Gastrocnemius medialis (tissue), 4 donors: ENCODE measurements around the gene MADD. TPM values are rescaled to one million over a fixed set of nuclear protein-coding genes. Genes with fewer than 3 reads are reported as not detected.

Experiments used
- ATAC-seq, 2 donors: fragments of 150-250 bp; one replicate each; pipeline ENCODE4 v1.9.1; 2016
- DNase-seq, 2 donors: peaks; one replicate each; pipeline ENCODE4 v3.0.0-alpha.2; 2019
- H3K27ac ChIP-seq, 4 donors: fragments of 200-600 bp; sonication (generic); 1 replicate in 1 of 4; 2 replicates in 3 of 4; pipeline ENCODE4 v1.5.1; 2016 to 2018; ENCODE audit warnings: mild to moderate bottlenecking in 2 of 4, moderate library complexity in 1 of 4
- H3K27me3 ChIP-seq, 3 donors: fragments of 200-600 bp; sonication (generic) in 2 of 3; 1 replicate in 1 of 3; 2 replicates in 2 of 3; pipeline versions ENCODE4 v1.5.1 to v1.6.0; 2016 to 2019; ENCODE audit warnings: mild to moderate bottlenecking in 1 of 3, moderate library complexity in 1 of 3
- H3K36me3 ChIP-seq, 2 donors: fragments of 200-600 bp; sonication (generic) in 1 of 2; one replicate each; pipeline ENCODE4 v1.5.1; 2017 to 2018
- H3K4me1 ChIP-seq, 2 donors: fragments of 200-600 bp; sonication (generic) in 1 of 2; one replicate each; pipeline ENCODE4 v1.5.1; 2016 to 2017; ENCODE audit warnings: mild to moderate bottlenecking in 2 of 2
- H3K4me3 ChIP-seq, 4 donors: fragments of 200-600 bp; sonication (generic) in 3 of 4; 1 replicate in 1 of 4; 2 replicates in 3 of 4; pipeline ENCODE4 v1.5.1; 2016 to 2019; ENCODE audit warnings: mild to moderate bottlenecking in 2 of 4
- H3K9me3 ChIP-seq, 3 donors: fragments of 200-600 bp; sonication (generic) in 2 of 3; 1 replicate in 1 of 3; 2 replicates in 2 of 3; pipeline ENCODE4 v1.5.1; 2016 to 2019
- CTCF ChIP-seq, 5 experiments: fragments of 450-650 bp in 3 of 5; fragments of 200-600 bp in 2 of 5; sonication (generic) in 2 of 5; IDR thresholded peaks in 4 of 5; conservative IDR thresholded peaks in 1 of 5; 1 replicate in 4 of 5; 2 replicates in 1 of 5; pipeline ENCODE4 v1.5.1; 2016 to 2019; ENCODE audit warnings: antibody characterized with exemption in 5 of 5, mild to moderate bottlenecking in 3 of 5, moderate library complexity in 3 of 5
- POLR2A ChIP-seq, 2 donors: fragments of 450-650 bp; IDR thresholded peaks; one replicate each; pipeline ENCODE4 v1.6.1; 2017; ENCODE audit warnings: antibody characterized with exemption in 2 of 2, mild to moderate bottlenecking in 2 of 2, moderate library complexity in 2 of 2
- in situ Hi-C, 4 donors: fragments of 200-750 bp; cut with MboI; loops; one replicate each; pipeline versions ENCODE4 v1.15.0 to v1.8.0; 2017; ENCODE audit warnings: low sequenced_read_pairs in 4 of 4
- intact Hi-C: fragments of 100-400 bp; cut with DNase I; formaldehyde crosslinking; loops from one replicate; pipeline ENCODE4 v1.15.1; 2023; ENCODE audit warnings: low total_unique reads
- total RNA-seq, 4 donors: library from RNA; depleted of rRNA; stranded (reverse); fragments of >200 nt; gene quantifications; one replicate each; pipeline versions ENCODE4 v1.1.0 to v1.2.3, GENCODE V29; 2016

The MADD gene
- total RNA-seq, 4 donors from 2014 or later, result 39.4 to 47.9 (median 41.6) TPM

DNA sequence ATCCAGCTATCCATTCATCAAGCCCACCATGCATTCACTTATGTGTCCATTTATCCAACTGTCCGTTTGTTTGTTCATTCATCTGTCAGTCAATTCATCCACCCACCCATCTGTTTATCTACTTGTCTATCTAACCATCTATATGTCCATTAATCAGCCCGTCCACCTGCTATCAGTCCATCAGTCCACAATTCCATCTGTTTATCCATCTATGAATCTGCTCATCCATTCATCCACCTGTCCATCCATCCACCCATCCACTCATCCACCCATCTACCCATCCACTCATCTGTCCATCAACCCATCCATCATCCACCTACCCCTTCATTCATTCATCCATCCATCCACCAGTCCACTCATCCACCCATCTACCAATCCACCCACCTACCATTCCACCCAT lies 109.4 kb downstream of the MADD start:
- in situ Hi-C loops (loop anchor here in 1 of 4 donors (10.0 kb wide), 1 partner anchor 75 kb away; no protein-coding TSS in a partner anchor), intact Hi-C loops (loop anchor here (10.0 kb wide), 1 partner anchor 465 kb away; the partner anchor contains the start of gene NUP160)
- DNase-seq (no peak), ATAC-seq (no peak)
- Histone ChIP-seq H3K4me3 (no peak overlapping the region), H3K27me3 (no peaks in the 10 kb centered on the region), H3K27ac (no peak overlapping the region), H3K4me1 (no peaks in the 10 kb centered on the region), H3K36me3 (no peaks in the 10 kb centered on the region), H3K9me3 (no peaks in the 10 kb centered on the region)
- TF ChIP-seq CTCF (IDR thresholded peaks at IDR 0.05 in 4 of 5, conservative IDR thresholded peaks at IDR 0.05 in 1 of 5) (no peak), POLR2A (IDR thresholded peaks at IDR 0.05) (no peak)

Other genes with a start within 250 kb of the MADD start
- gene ARFGAP2, start 93.3 kb upstream of the MADD start, total RNA-seq, result 100 to 1,000 TPM; 120 to 165 (median 142) TPM
- gene PACSIN3, start 83.7 kb upstream of the MADD start, total RNA-seq, result 100 to 1,000 TPM; 129 to 369 (median 205) TPM
- gene DDB2, start 55.2 kb upstream of the MADD start, total RNA-seq, result 10 to 100 TPM in 1 of 4 donors, 1 to 10 TPM in 3; 4.7 to 11.5 (median 7.1) TPM
- gene ACP2, start 21.3 kb upstream of the MADD start, total RNA-seq, result 10 to 100 TPM; 12.4 to 36.2 (median 27.9) TPM
- gene NR1H3, start 12.1 kb upstream of the MADD start, total RNA-seq, result 10 to 100 TPM in 3 of 4 donors, 1 to 10 TPM in 1; 7.9 to 16.3 (median 12.1) TPM
- gene MYBPC3, start 82.6 kb downstream of the MADD start, total RNA-seq, result under 1 TPM in 1 of 4 donors, not detected in 3; 0.07 TPM
- 1 to 10 TPM in 3 of 4 donors, under 1 TPM in 1; 0.44 to 7.0 (median 4.2) TPM for gene SPI1, start 108.4 kb downstream of the MADD start, total RNA-seq
- 10 to 100 TPM; 16.8 to 48.9 (median 25.6) TPM for gene SLC39A13, start 138.5 kb downstream of the MADD start, total RNA-seq
- gene PSMC3, start 156.3 kb downstream of the MADD start, total RNA-seq, result 100 to 1,000 TPM; 243 to 350 (median 329) TPM
- gene RAPSN, start 179.0 kb downstream of the MADD start, total RNA-seq, result 10 to 100 TPM; 48.9 to 68.6 (median 59.4) TPM